Measurements from ENCODE around the gene RYR1.

DNA sequence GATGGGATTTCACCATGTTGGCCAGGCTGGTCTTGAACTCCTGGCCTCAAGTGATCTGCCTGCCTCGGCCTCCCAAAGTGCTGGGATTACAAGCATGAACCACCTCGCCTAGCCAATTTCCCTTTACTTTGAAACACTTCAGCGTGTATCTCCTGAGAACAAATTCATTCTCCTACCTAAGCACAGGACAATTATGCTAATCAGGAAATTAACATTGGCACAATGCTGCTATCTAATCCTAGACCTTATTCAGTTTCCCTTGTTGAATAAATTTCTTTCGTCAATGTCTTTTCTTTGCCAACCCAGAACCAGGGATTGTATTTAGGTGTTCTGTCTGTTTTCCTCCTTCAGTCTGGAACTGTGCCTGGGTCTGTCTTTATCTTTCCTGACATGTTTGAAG is 116.5 kb downstream of the RYR1 start:
- TF ChIP-seq, protein P1, sequence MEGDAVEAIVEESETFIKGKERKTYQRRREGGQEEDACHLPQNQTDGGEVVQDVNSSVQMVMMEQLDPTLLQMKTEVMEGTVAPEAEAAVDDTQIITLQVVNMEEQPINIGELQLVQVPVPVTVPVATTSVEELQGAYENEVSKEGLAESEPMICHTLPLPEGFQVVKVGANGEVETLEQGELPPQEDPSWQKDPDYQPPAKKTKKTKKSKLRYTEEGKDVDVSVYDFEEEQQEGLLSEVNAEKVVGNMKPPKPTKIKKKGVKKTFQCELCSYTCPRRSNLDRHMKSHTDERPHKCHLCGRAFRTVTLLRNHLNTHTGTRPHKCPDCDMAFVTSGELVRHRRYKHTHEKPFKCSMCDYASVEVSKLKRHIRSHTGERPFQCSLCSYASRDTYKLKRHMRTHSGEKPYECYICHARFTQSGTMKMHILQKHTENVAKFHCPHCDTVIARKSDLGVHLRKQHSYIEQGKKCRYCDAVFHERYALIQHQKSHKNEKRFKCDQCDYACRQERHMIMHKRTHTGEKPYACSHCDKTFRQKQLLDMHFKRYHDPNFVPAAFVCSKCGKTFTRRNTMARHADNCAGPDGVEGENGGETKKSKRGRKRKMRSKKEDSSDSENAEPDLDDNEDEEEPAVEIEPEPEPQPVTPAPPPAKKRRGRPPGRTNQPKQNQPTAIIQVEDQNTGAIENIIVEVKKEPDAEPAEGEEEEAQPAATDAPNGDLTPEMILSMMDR (IDR thresholded peaks at IDR 0.05): no peak
- TF ChIP-seq POLR2A (IDR thresholded peaks at IDR 0.05): no peak

All from right lobe of liver (tissue), 4 donors.